H7 (cell line): ENCODE data around the gene NCAM1. TPM values are rescaled to one million over a fixed set of nuclear protein-coding genes. Genes with fewer than 3 reads are reported as not detected.

ENCODE experiments used
- DNase-seq: peaks from one replicate; pipeline ENCODE4 v3.0.0; 2012
- H3K27me3 ChIP-seq: 2 replicates; pipeline ENCODE4 v1.6.0; 2011; ENCODE audit warnings: mild to moderate bottlenecking, low read length; ENCODE audit not compliant: control insufficient read depth, insufficient read depth
- H3K36me3 ChIP-seq: replicated peaks from 2 replicates; pipeline ENCODE4 v1.5.1; 2011; ENCODE audit warnings: low read length; ENCODE audit not compliant: control insufficient read depth, insufficient read depth
- H3K4me3 ChIP-seq: 2 replicates; pipeline ENCODE4 v1.5.1; 2011; ENCODE audit warnings: low read depth, mild to moderate bottlenecking, control low read depth, low read length, moderate library complexity; ENCODE audit not compliant: insufficient read depth
- total RNA-seq: library from RNA; depleted of rRNA; stranded (reverse); fragments of >200 nt; shearing (Covaris generic); gene quantifications from 2 replicates; pipeline ENCODE4 v1.2.3, GENCODE V29; 2014

Gene NCAM1
- total RNA-seq, 1 experiment from 2014 or later: 7.1 TPM

- Histone ChIP-seq H3K4me3 (no peak overlapping the region), H3K27me3 (no peaks in the 10 kb centered on the region), H3K36me3 (no peaks in the 10 kb centered on the region)
- DNase-seq: no peak
Measured at GRCh38 chr11:113181094-113181493, 219.9 kb downstream of the NCAM1 start.

GRCh38 chr11:113182288-113182687 is 221.1 kb downstream of the NCAM1 start:
- no peaks in the 10 kb centered on the region for H3K36me3 ChIP-seq
- H3K27me3 ChIP-seq: no peaks in the 10 kb centered on the region
- no peak overlapping the region for H3K4me3 ChIP-seq
- DNase-seq: peak; percentile 36

DNA sequence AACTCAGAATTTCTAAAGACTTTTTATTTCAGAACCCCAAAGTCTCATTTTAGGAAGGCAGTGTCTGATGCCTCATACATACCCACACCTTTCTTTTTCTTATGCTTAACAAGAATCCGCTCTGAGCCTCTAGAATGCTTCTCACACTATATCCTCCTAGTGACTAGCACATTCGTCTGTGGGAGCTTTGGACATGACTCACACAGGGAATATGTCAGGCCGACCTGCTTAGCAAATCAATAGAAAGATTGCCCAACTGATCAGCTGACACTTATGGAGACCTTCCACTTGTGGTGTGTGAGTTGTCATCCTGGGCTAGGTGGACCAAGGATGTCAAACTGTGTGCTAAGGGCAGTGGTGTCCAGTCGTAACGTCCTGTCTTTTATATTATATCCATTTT is 223.3 kb downstream of the NCAM1 start:
- Histone ChIP-seq H3K4me3 (no peak overlapping the region), H3K27me3 (no peaks in the 10 kb centered on the region), H3K36me3 (no peaks in the 10 kb centered on the region)
- no peak for DNase-seq

GRCh38 chr11:113188371-113188834 is 227.2 kb downstream of the NCAM1 start:
- no peak for DNase-seq
- no peaks in the 10 kb centered on the region for H3K27me3 ChIP-seq
- no peak overlapping the region for H3K4me3 ChIP-seq
- no peaks in the 10 kb centered on the region for H3K36me3 ChIP-seq

- Histone ChIP-seq H3K4me3 (no peak overlapping the region), H3K27me3 (no peaks in the 10 kb centered on the region), H3K36me3 (no peaks in the 10 kb centered on the region)
- no peak for DNase-seq
Measured at GRCh38 chr11:113189909-113190667, 228.9 kb downstream of the NCAM1 start.

DNA sequence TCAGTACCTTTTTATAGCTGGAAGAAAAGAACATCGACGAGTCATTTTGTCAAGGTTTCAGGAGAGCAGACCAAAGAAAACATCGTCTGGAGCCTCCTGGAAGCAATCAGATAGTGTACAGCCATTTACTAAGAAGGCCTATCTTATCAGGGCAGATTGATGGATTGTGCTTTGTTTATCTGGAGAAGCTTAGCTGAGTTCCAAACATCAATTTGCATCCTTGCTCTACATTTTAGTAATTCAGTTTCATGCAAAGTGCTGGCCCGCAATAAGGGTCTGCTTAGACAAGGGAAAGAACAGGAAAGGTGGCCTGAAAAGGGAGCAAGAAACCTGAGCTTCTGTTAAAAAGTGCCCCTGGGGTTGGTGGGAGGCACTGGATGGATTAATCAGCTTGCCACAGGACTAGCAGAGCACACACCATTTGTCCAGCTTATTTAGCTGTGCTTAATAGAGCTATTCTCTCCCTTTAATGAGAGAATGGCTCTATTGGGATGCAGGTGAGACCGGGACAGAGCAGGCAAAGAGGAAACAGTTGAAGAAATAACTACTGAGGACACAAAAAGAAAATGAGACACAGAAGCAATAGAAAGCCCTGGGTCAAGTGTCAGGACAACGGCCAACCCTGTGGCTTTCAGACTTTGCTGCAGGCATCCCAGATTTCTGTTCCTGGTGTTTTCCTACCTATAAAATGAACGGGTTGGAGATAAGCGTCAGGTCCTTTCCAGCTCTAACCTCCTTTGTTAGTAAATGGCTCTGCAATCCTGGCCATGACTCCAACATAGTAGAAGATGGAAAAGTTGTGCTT is 231.1 kb downstream of the NCAM1 start:
- Histone ChIP-seq H3K36me3 (no peaks in the 10 kb centered on the region), H3K27me3 (no peaks in the 10 kb centered on the region), H3K4me3 (no peak overlapping the region)
- peak; percentile 34 for DNase-seq

- Histone ChIP-seq H3K36me3 (no peaks in the 10 kb centered on the region), H3K27me3 (no peaks in the 10 kb centered on the region), H3K4me3 (no peak overlapping the region)
- DNase-seq: no peak
Measured at GRCh38 chr11:113193016-113193415, 231.8 kb downstream of the NCAM1 start.

GRCh38 chr11:113193946-113194345 is 232.7 kb downstream of the NCAM1 start:
- no peaks in the 10 kb centered on the region for H3K36me3 ChIP-seq
- DNase-seq: no peak
- no peaks in the 10 kb centered on the region for H3K27me3 ChIP-seq
- H3K4me3 ChIP-seq: no peak overlapping the region

GRCh38 chr11:113195728-113196127 is 234.5 kb downstream of the NCAM1 start:
- Histone ChIP-seq H3K4me3 (no peak overlapping the region), H3K36me3 (no peaks in the 10 kb centered on the region), H3K27me3 (no peaks in the 10 kb centered on the region)
- no peak for DNase-seq

GRCh38 chr11:113197446-113197845 is 236.2 kb downstream of the NCAM1 start:
- no peak for DNase-seq
- no peaks in the 10 kb centered on the region for H3K36me3 ChIP-seq
- no peak overlapping the region for H3K4me3 ChIP-seq
- no peaks in the 10 kb centered on the region for H3K27me3 ChIP-seq

DNA sequence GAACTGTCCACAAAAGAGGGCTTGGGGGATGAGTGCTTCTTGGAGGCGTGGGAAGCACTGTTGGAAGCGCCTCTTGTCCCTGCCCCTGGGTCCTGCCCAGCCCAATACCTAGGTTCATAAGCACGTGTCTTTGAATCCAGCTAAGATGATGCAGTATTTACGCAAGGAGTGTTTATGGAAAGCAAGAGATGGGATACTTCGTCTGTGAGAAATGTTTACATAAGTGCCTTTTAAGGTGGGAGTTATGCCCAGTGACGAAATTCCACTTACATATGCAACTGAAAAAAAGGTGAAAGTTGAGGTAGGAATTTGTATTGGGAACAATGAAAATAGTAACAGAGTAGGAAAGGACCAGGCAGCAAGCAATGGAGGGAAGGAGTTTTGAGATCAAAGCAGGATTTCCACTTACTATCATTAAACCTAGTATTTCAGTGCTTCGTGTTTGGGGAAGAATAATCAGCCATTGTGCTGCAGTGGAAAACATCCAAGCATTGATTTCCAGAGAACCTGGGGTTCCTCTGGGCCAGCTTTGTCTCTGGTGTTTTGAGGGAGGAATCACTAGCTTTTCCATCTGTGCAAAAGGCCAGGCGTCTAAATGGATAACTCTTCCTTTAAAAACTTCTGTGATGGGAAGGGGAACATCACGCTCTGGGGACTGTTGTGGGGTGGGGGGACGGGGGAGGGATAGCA is 237.9 kb downstream of the NCAM1 start:
- Histone ChIP-seq H3K36me3 (no peaks in the 10 kb centered on the region), H3K27me3 (no peaks in the 10 kb centered on the region), H3K4me3 (no peak overlapping the region)
- no peak for DNase-seq

GRCh38 chr11:113199866-113200265 is 238.6 kb downstream of the NCAM1 start:
- no peak for DNase-seq
- no peaks in the 10 kb centered on the region for H3K27me3 ChIP-seq
- H3K36me3 ChIP-seq: no peaks in the 10 kb centered on the region
- no peak overlapping the region for H3K4me3 ChIP-seq

GRCh38 chr11:113201054-113201818 is 240.0 kb downstream of the NCAM1 start:
- no peaks in the 10 kb centered on the region for H3K36me3 ChIP-seq
- H3K4me3 ChIP-seq: no peak overlapping the region
- DNase-seq: peak; percentile 48
- no peaks in the 10 kb centered on the region for H3K27me3 ChIP-seq

DNA sequence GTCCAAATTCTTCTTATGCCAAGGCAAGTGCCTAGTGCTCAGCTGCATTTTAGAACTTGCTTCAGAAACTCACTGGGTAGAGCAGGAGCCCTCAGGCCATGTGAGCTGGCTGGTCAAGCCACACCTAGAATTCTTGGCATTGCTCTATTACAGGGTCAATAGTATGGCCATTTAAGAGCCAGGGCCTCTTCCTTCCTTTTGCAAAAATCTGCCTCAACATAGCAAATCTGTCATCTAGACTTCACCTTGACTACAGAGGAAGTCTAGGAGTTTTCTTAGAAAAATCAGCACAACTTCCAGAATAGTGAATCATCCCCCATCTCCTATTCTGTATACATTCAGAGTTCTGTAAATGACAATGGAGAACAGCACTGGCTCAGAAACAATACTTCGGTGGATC is 241.2 kb downstream of the NCAM1 start:
- H3K36me3 ChIP-seq: no peaks in the 10 kb centered on the region
- no peaks in the 10 kb centered on the region for H3K27me3 ChIP-seq
- H3K4me3 ChIP-seq: no peak overlapping the region
- no peak for DNase-seq
